ENCODE results near the gene GOLGA6A.

The GOLGA6A gene

GRCh38 chr15:74123658-74124057, 41.3 kb upstream of the GOLGA6A start:
- H3K9me3 ChIP-seq (ENCODE audit: severe bottlenecking), result no peaks in the 10 kb centered on the region
- no peak overlapping the region for H3K27ac ChIP-seq
- no peak overlapping the region for H3K4me3 ChIP-seq (ENCODE audit: low read depth, low read length)
- H3K27me3 ChIP-seq (ENCODE audit: insufficient read depth, low read depth, severe bottlenecking), result no peaks in the 10 kb centered on the region
- no peak for TF ChIP-seq CTCF (IDR thresholded peaks at IDR 0.05; ENCODE audit: low read depth, low read length)
- H3K36me3 ChIP-seq, result no peaks in the 10 kb centered on the region
- no peak for DNase-seq

GRCh38 chr15:74123131-74123429, 40.7 kb upstream of the GOLGA6A start:
- peak; percentile 72 for DNase-seq
- Histone ChIP-seq H3K27me3 (ENCODE audit: insufficient read depth, low read depth, severe bottlenecking) (no peaks in the 10 kb centered on the region), H3K36me3 (no peaks in the 10 kb centered on the region), H3K4me3 (ENCODE audit: low read depth, low read length) (no peak overlapping the region), H3K27ac (no peak overlapping the region), H3K9me3 (ENCODE audit: severe bottlenecking) (no peaks in the 10 kb centered on the region)
- TF ChIP-seq CTCF (IDR thresholded peaks at IDR 0.05; ENCODE audit: low read depth, low read length), result peak; percentile 28; the same call in 1 of the 2 replicates

GRCh38 chr15:74122403-74123130, 40.2 kb upstream of the GOLGA6A start:
- no peak for TF ChIP-seq CTCF (IDR thresholded peaks at IDR 0.05; ENCODE audit: low read depth, low read length)
- H3K27me3 ChIP-seq (ENCODE audit: insufficient read depth, low read depth, severe bottlenecking), result no peaks in the 10 kb centered on the region
- no peak for DNase-seq
- no peaks in the 10 kb centered on the region for H3K9me3 ChIP-seq (ENCODE audit: severe bottlenecking)
- no peaks in the 10 kb centered on the region for H3K36me3 ChIP-seq
- peak overlapping the region; percentile 8; the same call in 1 of the 2 replicates for H3K27ac ChIP-seq
- H3K4me3 ChIP-seq (ENCODE audit: low read depth, low read length), result no peak overlapping the region

- no peaks in the 10 kb centered on the region for H3K9me3 ChIP-seq (ENCODE audit: severe bottlenecking)
- TF ChIP-seq CTCF (IDR thresholded peaks at IDR 0.05; ENCODE audit: low read depth, low read length), result no peak
These were observed 39.5 kb upstream of the GOLGA6A start for GRCh38 chr15:74121858-74122257.

GRCh38 chr15:74121039-74121438, 38.7 kb upstream of the GOLGA6A start:
- H3K27me3 ChIP-seq (ENCODE audit: insufficient read depth, low read depth, severe bottlenecking), result no peaks in the 10 kb centered on the region
- H3K4me3 ChIP-seq (ENCODE audit: low read depth, low read length), result no peak overlapping the region
- peak overlapping the region; percentile 58 for H3K27ac ChIP-seq
- peak; percentile 45 for DNase-seq
- no peaks in the 10 kb centered on the region for H3K9me3 ChIP-seq (ENCODE audit: severe bottlenecking)
- no peak for TF ChIP-seq CTCF (IDR thresholded peaks at IDR 0.05; ENCODE audit: low read depth, low read length)
- no peaks in the 10 kb centered on the region for H3K36me3 ChIP-seq

More at GRCh38 chr15:74121858-74122257, 39.5 kb upstream of the GOLGA6A start:
- no peak for DNase-seq
- H3K4me3 ChIP-seq (ENCODE audit: low read depth, low read length), result no peak overlapping the region
- H3K27ac ChIP-seq, result no peak overlapping the region
- H3K27me3 ChIP-seq (ENCODE audit: insufficient read depth, low read depth, severe bottlenecking), result no peaks in the 10 kb centered on the region
- no peaks in the 10 kb centered on the region for H3K36me3 ChIP-seq

GRCh38 chr15:74120426-74120825, 38.1 kb upstream of the GOLGA6A start:
- peak; percentile 51 for DNase-seq
- no peak for TF ChIP-seq CTCF (IDR thresholded peaks at IDR 0.05; ENCODE audit: low read depth, low read length)
- no peak overlapping the region for H3K4me3 ChIP-seq (ENCODE audit: low read depth, low read length)
- no peaks in the 10 kb centered on the region for H3K9me3 ChIP-seq (ENCODE audit: severe bottlenecking)
- peak overlapping the region; percentile 58 for H3K27ac ChIP-seq
- no peaks in the 10 kb centered on the region for H3K27me3 ChIP-seq (ENCODE audit: insufficient read depth, low read depth, severe bottlenecking)
- H3K36me3 ChIP-seq, result no peaks in the 10 kb centered on the region

Data from WERI-Rb-1 (cell line).